Neural progenitor cell (in vitro differentiated cells): ENCODE measurements around the gene TRIM4. TPM values are rescaled to one million over a fixed set of nuclear protein-coding genes. Genes with fewer than 3 reads are reported as not detected.

Source experiments
- DNase-seq: peaks from one replicate; pipeline ENCODE4 v3.0.0-alpha.2; 2016; ENCODE audit warnings: low spot score
- H2AFZ ChIP-seq: fragments of 200-600 bp; sonication (generic); replicated peaks from 2 replicates; pipeline ENCODE4 v1.6.1; 2016; ENCODE audit warnings: antibody characterized with exemption
- H3F3A ChIP-seq: fragments of 200-600 bp; sonication (generic); 2 replicates; pipeline ENCODE4 v1.6.1; 2016; ENCODE audit warnings: antibody characterized with exemption, low read depth
- H3K27ac ChIP-seq: fragments of 200-600 bp; sonication (generic); 2 replicates; pipeline ENCODE4 v1.5.1; 2016; ENCODE audit warnings: mild to moderate bottlenecking
- H3K27me3 ChIP-seq: fragments of 200-600 bp; sonication (generic); 2 replicates; pipeline ENCODE4 v1.6.1; 2016; ENCODE audit warnings: mild to moderate bottlenecking, moderate library complexity
- H3K36me3 ChIP-seq: fragments of 200-600 bp; sonication (generic); 2 replicates; pipeline ENCODE4 v1.5.1; 2016
- H3K4me1 ChIP-seq: fragments of 200-600 bp; sonication (generic); 2 replicates; pipeline ENCODE4 v1.6.1; 2016; ENCODE audit warnings: mixed run types
- H3K4me2 ChIP-seq: fragments of 200-600 bp; sonication (generic); 2 replicates; pipeline ENCODE4 v1.6.1; 2016
- H3K4me3 ChIP-seq: fragments of 200-600 bp; sonication (generic); 2 replicates; pipeline ENCODE4 v1.5.1; 2016
- H3K79me2 ChIP-seq: fragments of 200-600 bp; sonication (generic); 2 replicates; pipeline ENCODE4 v1.6.1; 2016; ENCODE audit warnings: low read depth
- H3K9ac ChIP-seq: fragments of 200-600 bp; sonication (generic); 2 replicates; pipeline ENCODE4 v1.6.1; 2016
- H3K9me3 ChIP-seq: fragments of 200-600 bp; sonication (generic); 2 replicates; pipeline ENCODE4 v1.5.1; 2016; ENCODE audit warnings: low read depth
- H4K20me1 ChIP-seq: fragments of 200-600 bp; sonication (generic); 2 replicates; pipeline ENCODE4 v1.6.1; 2016; ENCODE audit warnings: low read depth
- H3K27ac Mint-ChIP-seq: 3 replicates; pipeline ENCODE4 v1.8.0; 2021; ENCODE audit warnings: mixed read lengths
- H3K27me3 Mint-ChIP-seq: 2 replicates; pipeline ENCODE4 v1.8.0; 2022; ENCODE audit warnings: low read depth, mild to moderate bottlenecking, inconsistent platforms, moderate library complexity, mixed read lengths; ENCODE audit not compliant: insufficient read depth
- H3K36me3 Mint-ChIP-seq: 3 replicates; pipeline ENCODE4 v1.8.0; 2021; ENCODE audit warnings: mixed read lengths
- H3K4me1 Mint-ChIP-seq: 3 replicates; pipeline ENCODE4 v1.8.0; 2021; ENCODE audit warnings: mixed read lengths
- H3K4me3 Mint-ChIP-seq: 3 replicates; pipeline ENCODE4 v1.8.0; 2021; ENCODE audit warnings: mild to moderate bottlenecking, moderate library complexity, mixed read lengths
- H3K9me3 Mint-ChIP-seq: 3 replicates; pipeline ENCODE4 v1.8.0; 2020; ENCODE audit warnings: mixed read lengths
- CTCF ChIP-seq: fragments of 200-600 bp; sonication (generic); IDR thresholded peaks from 2 replicates; pipeline ENCODE4 v1.5.1; 2017; ENCODE audit warnings: antibody characterized with exemption, mild to moderate bottlenecking
- EZH2 ChIP-seq: fragments of 200-600 bp; sonication (generic); IDR thresholded peaks from 2 replicates; pipeline ENCODE4 v1.6.1; 2017; ENCODE audit warnings: antibody characterized with exemption, mild to moderate bottlenecking, moderate library complexity
- EZH2phosphoT487 ChIP-seq: fragments of 200-600 bp; sonication (generic); IDR thresholded peaks from 2 replicates; pipeline ENCODE4 v1.6.1; 2017; ENCODE audit warnings: antibody characterized with exemption
- total RNA-seq: library from RNA; depleted of rRNA; stranded (reverse); fragments of >200 nt; gene quantifications from 2 replicates; pipeline ENCODE4 v1.2.3, GENCODE V29; 2015; ENCODE audit warnings: low replicate concordance

Gene TRIM4
- total RNA-seq, 1 donor from 2014 or later = not detected

DNA sequence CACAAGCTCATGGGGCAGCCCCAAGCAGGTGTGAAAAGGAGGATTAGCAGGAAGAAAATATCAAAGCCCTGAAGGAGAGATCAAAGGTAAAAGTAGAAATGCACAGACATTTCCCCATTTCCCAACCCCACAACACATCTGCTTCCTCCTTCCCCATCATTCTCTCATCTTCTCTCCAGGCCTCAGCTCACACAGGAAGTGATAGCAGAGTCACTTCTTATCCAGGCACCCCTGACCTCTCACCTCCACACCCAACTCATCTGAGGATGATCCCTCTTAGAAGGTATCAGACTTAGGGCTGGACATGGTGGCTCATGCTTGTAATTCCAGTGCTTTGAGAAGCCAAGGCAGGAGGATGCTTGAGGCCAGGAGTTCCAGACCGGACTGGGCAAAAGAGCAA is 28.3 kb upstream of the TRIM4 start:
- peaks cover 4% of the 10 kb centered on the region for H3K9me3 ChIP-seq
- H3K4me1 Mint-ChIP-seq = no peaks in the 10 kb centered on the region
- H3K27ac ChIP-seq = no peak overlapping the region
- no peaks in the 10 kb centered on the region for H3K36me3 Mint-ChIP-seq
- no peaks in the 10 kb centered on the region for H3K79me2 ChIP-seq
- no peak for DNase-seq
- no peaks in the 10 kb centered on the region for H4K20me1 ChIP-seq
- H3K4me2 ChIP-seq = no peak overlapping the region
- TF ChIP-seq EZH2 = no peak
- no peak for TF ChIP-seq EZH2phosphoT487
- TF ChIP-seq CTCF = no peak
- no peaks in the 10 kb centered on the region for H3K36me3 ChIP-seq
- peaks cover 10% of the 10 kb centered on the region for H3K9me3 Mint-ChIP-seq
- no peaks in the 10 kb centered on the region for H3K27me3 ChIP-seq
- H3K4me1 ChIP-seq = no peaks in the 10 kb centered on the region
- H3K27ac Mint-ChIP-seq = no peak overlapping the region
- H3F3A ChIP-seq = no peaks in the 10 kb centered on the region
- no peak overlapping the region for H3K9ac ChIP-seq
- H3K4me3 ChIP-seq = no peak overlapping the region
- H2AFZ ChIP-seq = no peak overlapping the region
- H3K27me3 Mint-ChIP-seq = peaks cover 3% of the 10 kb centered on the region
- H3K4me3 Mint-ChIP-seq = no peak overlapping the region

DNA sequence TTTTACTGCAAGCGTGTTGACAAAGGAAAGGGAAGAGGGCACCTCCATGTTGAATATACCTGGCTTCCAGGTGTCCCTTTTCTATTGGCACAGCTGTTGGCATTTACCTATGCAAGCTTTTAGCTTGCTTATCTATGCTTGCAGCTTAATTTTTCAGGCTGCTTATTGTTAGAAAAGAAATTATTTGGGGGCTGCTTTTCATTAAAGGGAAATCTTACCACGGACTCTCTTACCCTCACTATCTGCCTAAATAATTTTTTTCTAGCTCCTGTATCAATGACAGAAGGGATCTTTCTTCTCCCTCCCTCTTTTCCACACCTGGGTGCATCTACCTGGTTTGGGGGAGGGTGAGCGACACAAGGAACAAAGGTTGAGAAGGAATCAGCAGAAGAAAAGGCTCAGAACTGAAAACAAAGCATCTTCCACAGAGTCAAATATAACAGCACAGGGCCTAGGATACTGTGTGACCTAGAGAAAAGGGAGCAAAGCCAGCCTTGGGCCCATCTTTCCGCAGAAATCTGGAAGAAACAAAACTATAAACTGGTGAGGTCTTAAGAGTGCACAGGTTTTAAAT is 25.3 kb upstream of the TRIM4 start:
- Mint-ChIP-seq H3K4me1 (no peaks in the 10 kb centered on the region), H3K27me3 (peaks cover 3% of the 10 kb centered on the region), H3K27ac (no peak overlapping the region), H3K9me3 (peaks cover 5% of the 10 kb centered on the region), H3K36me3 (no peaks in the 10 kb centered on the region), H3K4me3 (no peak overlapping the region)
- no peaks in the 10 kb centered on the region for H3K79me2 ChIP-seq
- H3K4me3 ChIP-seq = no peak overlapping the region
- no peak overlapping the region for H3K9ac ChIP-seq
- H3K4me2 ChIP-seq = no peak overlapping the region
- no peaks in the 10 kb centered on the region for H3K27me3 ChIP-seq
- DNase-seq = no peak
- H3K36me3 ChIP-seq = no peaks in the 10 kb centered on the region
- no peaks in the 10 kb centered on the region for H3F3A ChIP-seq
- H3K9me3 ChIP-seq = no peaks in the 10 kb centered on the region
- no peaks in the 10 kb centered on the region for H4K20me1 ChIP-seq
- H2AFZ ChIP-seq = peak overlapping the region; percentile 99
- no peak overlapping the region for H3K27ac ChIP-seq
- no peaks in the 10 kb centered on the region for H3K4me1 ChIP-seq
- TF ChIP-seq EZH2phosphoT487 (no peak), CTCF (no peak), EZH2 (no peak)

GRCh38 chr7:99943641-99944496 is 24.5 kb upstream of the TRIM4 start:
- no peaks in the 10 kb centered on the region for H4K20me1 ChIP-seq
- H3K9me3 Mint-ChIP-seq = peaks cover 8% of the 10 kb centered on the region
- H3K4me3 Mint-ChIP-seq = no peak overlapping the region
- H3K4me1 ChIP-seq = no peaks in the 10 kb centered on the region
- TF ChIP-seq EZH2 = no peak
- TF ChIP-seq CTCF = no peak
- TF ChIP-seq EZH2phosphoT487 = no peak
- no peak overlapping the region for H3K4me3 ChIP-seq
- H3K27me3 ChIP-seq = no peaks in the 10 kb centered on the region
- H3K9me3 ChIP-seq = no peaks in the 10 kb centered on the region
- no peaks in the 10 kb centered on the region for H3F3A ChIP-seq
- no peak for DNase-seq
- H3K27ac ChIP-seq = no peak overlapping the region
- H3K79me2 ChIP-seq = no peaks in the 10 kb centered on the region
- H3K27ac Mint-ChIP-seq = no peak overlapping the region
- H2AFZ ChIP-seq = peak overlapping the region; percentile 99
- peaks cover 9% of the 10 kb centered on the region for H3K27me3 Mint-ChIP-seq
- H3K4me1 Mint-ChIP-seq = no peaks in the 10 kb centered on the region
- H3K4me2 ChIP-seq = no peak overlapping the region
- H3K9ac ChIP-seq = no peak overlapping the region
- H3K36me3 Mint-ChIP-seq = no peaks in the 10 kb centered on the region
- no peaks in the 10 kb centered on the region for H3K36me3 ChIP-seq
